Measurements from ENCODE around the gene MELK.

GRCh38 chr9:36717276-36717675 is 144.6 kb downstream of the MELK start:
- TF ChIP-seq POLR2A (IDR thresholded peaks at IDR 0.05): no peak
- TF ChIP-seq, protein P1, sequence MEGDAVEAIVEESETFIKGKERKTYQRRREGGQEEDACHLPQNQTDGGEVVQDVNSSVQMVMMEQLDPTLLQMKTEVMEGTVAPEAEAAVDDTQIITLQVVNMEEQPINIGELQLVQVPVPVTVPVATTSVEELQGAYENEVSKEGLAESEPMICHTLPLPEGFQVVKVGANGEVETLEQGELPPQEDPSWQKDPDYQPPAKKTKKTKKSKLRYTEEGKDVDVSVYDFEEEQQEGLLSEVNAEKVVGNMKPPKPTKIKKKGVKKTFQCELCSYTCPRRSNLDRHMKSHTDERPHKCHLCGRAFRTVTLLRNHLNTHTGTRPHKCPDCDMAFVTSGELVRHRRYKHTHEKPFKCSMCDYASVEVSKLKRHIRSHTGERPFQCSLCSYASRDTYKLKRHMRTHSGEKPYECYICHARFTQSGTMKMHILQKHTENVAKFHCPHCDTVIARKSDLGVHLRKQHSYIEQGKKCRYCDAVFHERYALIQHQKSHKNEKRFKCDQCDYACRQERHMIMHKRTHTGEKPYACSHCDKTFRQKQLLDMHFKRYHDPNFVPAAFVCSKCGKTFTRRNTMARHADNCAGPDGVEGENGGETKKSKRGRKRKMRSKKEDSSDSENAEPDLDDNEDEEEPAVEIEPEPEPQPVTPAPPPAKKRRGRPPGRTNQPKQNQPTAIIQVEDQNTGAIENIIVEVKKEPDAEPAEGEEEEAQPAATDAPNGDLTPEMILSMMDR (IDR thresholded peaks at IDR 0.05): no peak
- TF ChIP-seq POLR2AphosphoS5 (IDR thresholded peaks at IDR 0.05): no peak

All from prostate gland (tissue), 2 donors.